MCF 10A (cell line): ENCODE data around the gene ZNF354C. TPM values are rescaled to one million over a fixed set of nuclear protein-coding genes. Genes with fewer than 3 reads are reported as not detected.

Experiments used
- BruUV-seq: library from RNA; stranded (reverse); fragments of 400-500 nt; replicated peaks from 2 replicates; lab custom pipeline; 2021; lab: Mats Ljungman, UMichigan
- CTCF ChIA-PET: fragments of 300-600 bp; sonication (Branson Sonifier 250); formaldehyde crosslinking; extraction: SDS; loops from one replicate; lab custom pipeline; 2021; ENCODE audit warnings: antibody characterized with exemption, inconsistent platforms; lab: Yijun Ruan, JAX
- POLR2A ChIA-PET: fragments of 300-600, 350-650 bp; sonication (Branson Sonifier 250); formaldehyde crosslinking; extraction: SDS; loops from one replicate; lab custom pipeline; 2020; ENCODE audit warnings: antibody characterized with exemption, inconsistent platforms; lab: Yijun Ruan, JAX
- DNase-seq: peaks from one replicate; pipeline ENCODE4 v3.0.0-alpha.2; 2018; ENCODE audit not compliant: unreplicated experiment
- H3K27ac Mint-ChIP-seq: one replicate; pipeline ENCODE4 v1.8.0; 2022; ENCODE audit warnings: mild to moderate bottlenecking, low read depth, mixed read lengths; ENCODE audit not compliant: unreplicated experiment
- H3K27me3 Mint-ChIP-seq: one replicate; pipeline ENCODE4 v1.8.0; 2022; ENCODE audit warnings: mixed read lengths; ENCODE audit not compliant: insufficient read depth, unreplicated experiment
- H3K36me3 Mint-ChIP-seq: one replicate; pipeline ENCODE4 v1.8.0; 2022; ENCODE audit warnings: mild to moderate bottlenecking, moderate library complexity, mixed read lengths; ENCODE audit not compliant: insufficient read depth, unreplicated experiment
- H3K4me1 Mint-ChIP-seq: one replicate; pipeline ENCODE4 v1.8.0; 2022; ENCODE audit warnings: mixed read lengths; ENCODE audit not compliant: insufficient read depth, unreplicated experiment
- H3K4me3 Mint-ChIP-seq: one replicate; pipeline ENCODE4 v1.8.0; 2022; ENCODE audit warnings: mild to moderate bottlenecking, moderate library complexity, mixed read lengths; ENCODE audit not compliant: unreplicated experiment
- H3K9me3 Mint-ChIP-seq: one replicate; pipeline ENCODE4 v1.8.0; 2022; ENCODE audit warnings: mixed read lengths; ENCODE audit not compliant: unreplicated experiment
- CTCF ChIP-seq: fragments of 200-600 bp; IDR thresholded peaks from one replicate; pipeline ENCODE4 v1.8.0; 2022; ENCODE audit warnings: antibody characterized with exemption, mild to moderate bottlenecking; ENCODE audit not compliant: unreplicated experiment
- intact Hi-C: fragments of 100-400 bp; cut with micrococcal nuclease; formaldehyde crosslinking; loops from 2 replicates; pipeline ENCODE4 v1.14.1; 2022
- total RNA-seq: library from RNA; stranded (reverse); gene quantifications from 2 replicates; pipeline ENCODE4 v1.2.3, GENCODE V29; 2022

ZNF354C gene
- total RNA-seq, 1 experiment from 2014 or later, result 3.9 TPM

- DNase-seq, result no peak
- H3K36me3 Mint-ChIP-seq, result no peaks in the 10 kb centered on the region
- H3K9me3 Mint-ChIP-seq, result peaks cover 13% of the 10 kb centered on the region
- BruUV-seq, result no TSS peak
- CTCF ChIA-PET, result no interaction called here
- H3K27me3 Mint-ChIP-seq, result no peaks in the 10 kb centered on the region
- H3K4me3 Mint-ChIP-seq, result no peak overlapping the region
- intact Hi-C loops, result no loop called here
- POLR2A ChIA-PET, result no interaction called here
- no peak for TF ChIP-seq CTCF
- no peak overlapping the region for H3K27ac Mint-ChIP-seq
- no peaks in the 10 kb centered on the region for H3K4me1 Mint-ChIP-seq
These were observed 60.3 kb downstream of the ZNF354C start for GRCh38 chr5:179120421-179120861.

- H3K9me3 Mint-ChIP-seq, result peaks cover 13% of the 10 kb centered on the region
- ChIA-PET POLR2A (no interaction called here), CTCF (no interaction called here)
- H3K36me3 Mint-ChIP-seq, result no peaks in the 10 kb centered on the region
- TF ChIP-seq CTCF, result no peak
- no peaks in the 10 kb centered on the region for H3K27me3 Mint-ChIP-seq
- no peak overlapping the region for H3K4me3 Mint-ChIP-seq
- no peak overlapping the region for H3K27ac Mint-ChIP-seq
- no peaks in the 10 kb centered on the region for H3K4me1 Mint-ChIP-seq
- intact Hi-C loops, result no loop called here
- no TSS peak for BruUV-seq
- DNase-seq, result no peak
These were observed 60.9 kb downstream of the ZNF354C start for GRCh38 chr5:179120951-179121666.

GRCh38 chr5:179121667-179122111 is 61.5 kb downstream of the ZNF354C start:
- ChIA-PET CTCF (no interaction called here), POLR2A (no interaction called here)
- Mint-ChIP-seq H3K27me3 (no peaks in the 10 kb centered on the region), H3K27ac (no peak overlapping the region), H3K4me1 (no peaks in the 10 kb centered on the region), H3K9me3 (peaks cover 17% of the 10 kb centered on the region), H3K4me3 (no peak overlapping the region), H3K36me3 (no peaks in the 10 kb centered on the region)
- intact Hi-C loops, result no loop called here
- no peak for DNase-seq
- BruUV-seq, result no TSS peak
- no peak for TF ChIP-seq CTCF

DNA sequence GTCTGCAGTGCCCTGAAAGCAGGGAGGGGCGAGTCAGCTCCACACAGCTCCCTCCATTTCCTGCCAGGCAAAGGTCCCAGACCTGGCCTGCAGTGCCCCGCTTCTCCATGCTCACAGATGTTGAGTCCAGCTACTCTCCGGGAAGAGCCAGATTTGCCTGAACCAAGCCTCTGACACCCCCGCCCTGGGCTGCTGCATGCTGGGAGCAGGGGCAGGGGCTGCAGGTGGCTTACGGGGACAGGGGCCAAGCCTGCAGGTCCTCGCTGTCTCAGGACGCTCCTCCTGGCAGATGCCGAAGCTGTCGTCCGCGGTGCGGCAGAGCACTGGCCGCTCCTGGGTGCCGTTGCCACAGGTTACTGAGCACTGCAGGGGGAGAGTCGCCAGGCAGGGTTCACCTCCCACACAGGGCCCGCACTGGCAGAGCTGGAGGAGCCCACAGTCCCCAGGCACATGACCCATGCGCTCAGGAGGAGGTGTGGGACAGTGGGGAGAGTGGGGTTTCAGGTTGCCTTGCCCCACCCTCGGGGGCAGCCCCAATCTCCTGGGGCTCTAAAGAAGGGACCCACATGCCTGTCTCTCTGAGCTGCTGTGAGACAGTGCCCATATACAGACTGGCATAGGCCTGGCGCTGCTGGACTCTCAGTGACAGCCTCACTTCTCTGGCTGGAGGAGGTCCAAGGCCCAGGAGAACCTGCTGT is 62.4 kb downstream of the ZNF354C start:
- no peak for DNase-seq
- Mint-ChIP-seq H3K27me3 (no peaks in the 10 kb centered on the region), H3K27ac (no peak overlapping the region), H3K9me3 (peaks cover 23% of the 10 kb centered on the region), H3K4me1 (no peaks in the 10 kb centered on the region), H3K36me3 (no peaks in the 10 kb centered on the region), H3K4me3 (no peak overlapping the region)
- intact Hi-C loops, result no loop called here
- ChIA-PET CTCF (interaction anchor here (0.6 to 1.0 kb wide), 2 partner anchors 11 to 113 kb away, joined by 3 read pairs; no protein-coding TSS in a partner anchor), POLR2A (no interaction called here)
- no TSS peak for BruUV-seq
- TF ChIP-seq CTCF, result no peak
